Effector CD4-positive, alpha-beta T cell (primary cell): Measurements from ENCODE around the gene HPGDS.
"Not testable (repeated sequence)": the region's sequence is repeated elsewhere in the genome, so short reads cannot be mapped to it uniquely, and the experiment has no call there.

Experiments used
- DNase-seq: peaks from one replicate; pipeline ENCODE4 v3.0.0-alpha.2; 2020

The HPGDS gene

DNA sequence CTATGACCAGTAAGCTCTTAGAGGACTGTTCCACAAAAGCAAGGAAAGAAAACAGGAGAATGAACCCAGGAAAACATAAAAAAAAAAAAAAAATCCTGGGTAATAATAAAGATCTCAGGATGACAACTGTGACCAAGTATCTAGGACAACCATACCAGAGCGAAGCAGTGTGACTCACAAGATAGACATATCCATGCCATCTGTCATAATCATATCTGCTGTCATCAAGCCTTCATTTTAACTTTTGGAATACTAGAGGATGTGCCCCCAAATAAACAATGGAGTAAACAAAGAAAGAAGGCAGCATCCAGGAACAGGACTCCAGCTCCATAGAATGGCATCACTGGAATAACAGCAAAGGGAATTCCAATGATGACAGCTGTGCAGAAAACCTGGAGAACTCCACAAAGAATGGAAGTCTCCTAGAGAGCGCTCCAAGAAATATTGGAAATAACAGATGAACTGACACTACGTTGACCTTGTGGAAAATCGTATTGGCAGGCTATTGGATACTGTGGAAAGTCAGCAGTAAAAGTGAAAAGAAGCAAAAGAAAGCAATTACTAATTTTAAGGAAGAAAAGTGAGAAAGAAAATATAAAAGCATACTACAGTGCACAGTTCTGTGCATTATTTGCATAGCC is 35.3 kb downstream of the HPGDS start:
- DNase-seq = no peak

DNA sequence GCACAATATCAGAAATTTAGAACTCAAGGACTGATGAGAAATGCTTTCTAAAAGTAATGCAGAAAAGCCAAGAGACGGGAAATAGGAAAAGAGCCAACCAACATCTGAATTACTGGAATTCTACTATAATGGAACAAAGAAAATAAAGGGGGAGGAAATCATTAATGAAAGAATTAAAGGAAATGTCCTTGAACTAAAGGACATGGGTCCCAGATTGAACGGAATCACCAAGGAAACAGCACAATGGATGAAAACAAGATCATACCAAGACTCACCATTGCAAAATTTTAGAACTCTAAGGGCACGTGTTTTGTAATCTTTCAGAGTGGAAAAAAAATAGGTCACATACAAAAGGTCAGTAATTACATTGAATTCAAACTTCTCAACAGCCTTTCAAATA is 35.9 kb downstream of the HPGDS start:
- DNase-seq = no peak

DNA sequence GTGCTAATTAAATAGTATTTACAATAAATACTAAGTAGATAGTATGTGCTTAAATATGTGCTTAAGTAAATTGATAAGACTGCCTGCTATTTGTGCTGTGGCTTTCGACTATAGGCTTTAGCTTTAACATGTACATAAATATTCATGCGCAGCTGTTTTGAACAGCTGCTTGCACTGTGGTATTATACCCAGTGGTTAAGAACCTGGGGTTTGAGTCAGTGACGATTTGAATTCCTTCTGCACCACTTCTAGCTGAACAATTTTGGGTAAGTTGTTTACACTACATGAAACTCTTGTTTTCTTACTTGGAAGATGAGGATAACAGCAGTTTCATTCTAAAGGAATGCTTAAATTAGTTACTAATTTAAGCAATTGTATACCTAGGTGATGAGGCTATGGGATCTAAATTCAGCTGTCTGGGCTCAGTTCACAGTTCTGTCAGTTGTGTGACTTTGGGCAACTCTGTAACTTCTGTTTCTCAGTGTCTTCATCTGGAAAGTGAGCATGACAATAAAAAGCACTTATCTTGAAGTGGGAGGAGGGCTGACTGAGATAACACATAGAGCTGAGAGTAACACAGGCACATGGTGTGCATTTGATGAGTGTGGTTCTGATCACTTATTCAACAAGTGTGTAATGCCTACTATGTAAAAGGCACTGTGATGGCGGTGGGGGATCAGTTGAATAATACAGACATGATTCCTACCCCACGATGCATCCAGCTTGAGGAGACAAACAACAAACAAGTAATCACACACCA is 37.0 kb downstream of the HPGDS start:
- no peak for DNase-seq

DNA sequence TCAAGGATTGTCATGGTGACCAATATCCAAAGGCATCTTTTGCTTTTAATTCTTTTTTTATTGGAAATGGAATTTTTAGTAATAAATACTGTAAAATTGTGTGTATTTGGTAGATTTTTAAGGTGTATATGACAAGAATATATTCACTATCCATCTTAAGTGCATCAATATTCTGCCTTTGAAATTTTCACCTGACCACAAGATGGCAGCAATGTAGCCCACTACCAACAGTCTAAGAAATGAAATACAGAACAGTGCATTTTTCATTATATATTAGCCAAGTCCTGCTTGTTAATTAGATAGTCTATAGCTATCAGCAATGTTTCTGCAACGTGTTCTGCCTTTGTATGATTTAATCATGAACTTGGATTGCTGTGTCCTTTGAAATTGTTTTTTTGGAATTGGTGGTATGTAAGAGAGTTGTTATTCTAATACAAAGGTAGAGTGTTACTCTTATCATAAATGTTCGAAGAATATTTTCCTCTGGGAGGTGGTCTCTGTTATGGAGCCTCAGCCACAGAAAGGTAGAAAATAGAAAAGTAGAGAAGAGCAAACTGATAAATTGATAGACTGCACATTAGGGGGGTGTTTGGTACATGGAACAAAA is 38.2 kb downstream of the HPGDS start:
- no peak for DNase-seq

DNA sequence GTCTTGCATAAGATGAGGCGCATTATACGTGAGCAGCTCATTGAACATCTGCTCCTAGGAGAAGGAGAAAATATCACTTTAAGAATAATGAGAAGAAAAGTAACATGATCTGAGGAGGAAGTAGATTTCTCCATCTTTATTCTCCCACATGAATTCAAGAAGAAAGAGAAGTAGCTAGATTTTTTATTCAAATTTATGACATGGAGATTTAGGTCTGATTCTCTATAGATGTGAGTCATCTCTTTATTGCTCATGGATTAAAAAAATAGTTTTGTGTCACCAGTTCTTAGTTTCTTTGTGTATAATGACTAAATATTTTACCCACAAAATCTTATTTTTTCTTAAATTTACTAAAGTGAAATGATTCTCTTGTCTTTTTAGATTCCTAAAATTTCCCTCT is 40.4 kb downstream of the HPGDS start:
- DNase-seq = no peak

DNA sequence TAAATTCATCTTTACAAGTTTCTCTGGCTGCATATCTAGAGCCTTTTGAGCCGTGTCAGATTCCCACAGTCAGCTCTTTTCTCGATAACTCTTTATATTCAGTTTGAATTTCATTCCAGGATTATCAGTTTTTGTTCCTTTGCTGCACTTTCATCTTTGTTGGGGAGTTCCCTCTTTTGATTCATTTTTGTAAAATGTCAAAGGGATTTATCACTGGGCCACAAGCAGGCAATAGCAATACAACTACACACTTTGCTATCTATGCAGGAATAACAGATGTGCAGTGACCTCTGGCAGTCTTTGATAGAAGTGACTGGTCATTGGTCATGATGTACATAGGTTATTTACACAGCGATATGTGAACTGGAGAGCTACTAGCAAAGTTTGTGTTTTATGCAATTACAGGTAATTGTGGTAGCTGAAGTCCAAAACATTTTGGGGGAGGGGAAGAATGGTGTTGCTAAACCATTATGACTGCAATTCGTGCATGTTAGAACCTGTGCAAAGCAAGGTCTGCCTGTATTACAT is 43.8 kb downstream of the HPGDS start:
- no peak for DNase-seq

DNA sequence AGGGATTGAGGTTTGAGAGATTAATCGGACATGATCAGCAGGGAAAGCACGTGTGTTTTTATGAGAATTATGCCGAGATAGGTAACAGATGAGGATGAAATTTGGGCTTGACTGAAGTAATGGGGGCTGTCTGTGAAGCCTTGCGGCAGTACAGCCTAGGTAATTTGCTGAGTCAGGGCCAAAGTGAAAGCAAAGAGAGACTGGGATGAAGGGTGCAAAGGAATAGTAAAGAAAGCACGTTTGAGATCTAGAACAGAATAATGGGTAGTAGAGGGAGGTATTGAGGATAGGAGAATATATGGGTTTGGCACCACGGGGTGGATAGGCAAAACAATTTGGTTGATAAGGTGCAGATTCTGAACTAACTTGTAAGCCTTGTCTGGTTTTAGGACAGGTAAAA is 47.2 kb downstream of the HPGDS start:
- not testable (repeated sequence) for DNase-seq

DNA sequence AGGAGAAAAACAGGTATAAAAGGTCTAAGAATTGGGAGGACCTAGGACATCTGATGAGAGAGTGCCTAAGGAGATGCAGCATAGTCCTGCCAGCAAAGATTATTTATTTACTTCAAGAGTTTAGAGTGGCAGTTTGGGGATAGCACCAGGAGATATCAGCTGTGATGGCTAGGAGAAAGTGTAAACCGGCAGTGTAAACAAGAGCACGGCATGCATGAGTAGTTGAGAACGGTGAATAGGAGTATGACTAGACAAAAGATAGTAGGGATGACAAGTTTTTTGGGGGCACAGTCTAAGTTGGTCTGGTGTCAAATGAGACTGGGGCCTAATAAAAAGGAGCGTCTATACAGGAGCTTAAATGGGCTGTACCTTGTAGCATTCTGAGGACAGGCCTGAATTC is 48.7 kb downstream of the HPGDS start:
- not testable (repeated sequence) for DNase-seq

DNA sequence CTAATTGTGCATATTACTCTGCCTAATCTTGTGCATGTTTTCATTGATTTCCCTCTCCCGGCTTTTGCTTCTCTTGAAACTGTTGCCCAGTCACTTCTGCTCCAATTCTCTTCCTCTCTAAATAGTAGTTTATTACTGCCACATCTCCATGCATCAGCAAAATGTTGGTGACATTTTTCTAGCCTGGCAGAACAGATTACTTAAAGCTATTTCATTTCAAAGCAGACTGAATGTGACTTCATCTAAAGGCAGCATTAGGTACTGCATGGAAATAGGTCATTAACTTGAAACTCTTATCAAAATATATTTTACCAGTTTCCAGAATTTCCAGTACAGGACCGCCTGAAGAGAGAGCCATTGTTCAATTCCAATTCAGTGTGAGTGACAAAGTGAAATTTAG is 52.4 kb downstream of the HPGDS start:
- no peak for DNase-seq

DNA sequence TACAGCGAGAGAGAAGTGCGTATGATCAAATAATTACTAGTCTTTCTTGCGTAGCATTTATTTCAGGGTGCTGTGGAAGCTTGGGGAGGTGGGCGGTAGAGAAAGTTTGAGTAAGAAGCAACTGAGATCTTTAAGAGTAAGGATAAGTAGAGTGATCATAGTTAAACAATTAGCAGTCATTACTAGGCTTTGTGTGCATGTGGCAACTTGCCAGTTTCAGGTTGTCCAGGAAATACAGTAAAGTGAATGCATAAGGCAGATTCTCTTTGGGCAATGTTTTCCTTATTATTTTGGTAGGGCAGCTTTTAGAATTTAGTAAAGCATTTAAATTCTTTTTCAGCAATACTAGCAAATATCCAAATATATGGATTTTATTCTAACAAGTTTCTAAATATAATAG is 57.0 kb downstream of the HPGDS start:
- DNase-seq = no peak

DNA sequence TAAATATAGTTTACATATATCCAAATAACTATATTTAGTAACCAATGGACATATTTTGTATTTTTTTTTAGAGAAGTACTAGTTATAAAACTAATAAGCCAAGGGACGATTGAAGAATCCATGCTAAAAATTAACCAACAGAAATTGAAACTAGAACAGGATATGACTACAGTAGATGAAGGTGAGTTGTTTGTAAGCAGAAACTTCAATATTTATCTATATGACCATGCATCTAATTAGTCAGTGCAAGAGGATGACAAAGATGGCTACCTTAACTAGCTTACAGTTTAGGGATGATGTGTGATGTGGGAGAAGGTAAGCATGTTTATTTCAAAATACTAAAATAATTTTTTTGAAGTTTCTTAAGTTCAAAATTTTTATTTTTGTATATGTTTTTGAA is 57.7 kb downstream of the HPGDS start:
- DNase-seq = no peak

DNA sequence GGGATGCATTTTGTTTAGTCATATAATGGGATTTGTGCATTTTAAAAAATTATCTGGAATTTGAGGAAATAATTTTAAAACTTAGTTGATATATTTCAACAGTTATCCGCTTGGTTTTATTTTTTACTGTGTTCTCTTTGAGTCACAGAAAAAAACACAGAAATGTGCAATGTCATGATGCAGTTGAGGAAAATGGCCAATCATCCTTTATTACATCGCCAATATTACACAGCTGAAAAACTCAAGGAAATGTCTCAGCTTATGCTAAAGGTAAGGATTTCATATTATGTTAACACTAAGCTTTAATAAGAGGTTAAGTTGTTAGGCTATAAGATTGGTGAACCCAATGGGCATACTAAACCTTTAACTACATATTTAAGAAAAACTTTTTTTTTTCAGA is 63.9 kb downstream of the HPGDS start:
- no peak for DNase-seq

DNA sequence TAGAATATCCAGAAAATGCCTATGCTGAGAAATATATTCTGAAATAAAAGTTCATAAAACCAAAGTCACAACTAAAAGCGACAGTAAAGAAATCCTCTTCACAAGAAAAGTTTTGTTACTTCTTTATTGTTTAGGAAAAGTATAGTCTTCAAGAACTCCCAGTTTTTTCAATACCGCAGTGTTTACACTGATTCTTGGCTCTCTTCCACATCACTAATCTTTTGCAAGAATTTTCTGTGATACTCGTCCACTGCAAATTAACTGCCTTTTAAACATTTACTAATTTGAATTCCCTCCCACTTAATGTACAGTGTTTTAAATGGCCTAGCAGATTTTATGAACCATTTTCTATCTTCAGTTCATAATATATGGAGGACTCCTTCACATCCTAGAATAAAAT is 65.1 kb downstream of the HPGDS start:
- no peak for DNase-seq

DNA sequence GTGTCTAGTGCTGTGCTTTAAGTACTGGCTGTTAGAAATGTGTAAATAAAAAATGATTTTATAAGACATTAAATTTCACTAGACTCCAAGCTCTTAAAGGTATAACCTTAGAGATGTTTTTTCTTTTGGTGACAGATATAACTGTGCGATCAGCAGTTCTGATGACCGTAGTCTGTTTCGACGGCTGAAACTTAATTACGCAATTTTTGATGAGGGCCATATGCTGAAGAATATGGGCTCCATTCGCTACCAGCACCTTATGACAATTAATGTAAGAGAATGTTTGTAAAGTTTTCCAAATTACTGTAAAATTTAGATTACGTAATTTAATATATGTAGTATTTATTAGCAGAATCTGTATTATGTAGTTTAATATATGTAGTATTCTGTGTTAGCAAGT is 66.4 kb downstream of the HPGDS start:
- no peak for DNase-seq

DNA sequence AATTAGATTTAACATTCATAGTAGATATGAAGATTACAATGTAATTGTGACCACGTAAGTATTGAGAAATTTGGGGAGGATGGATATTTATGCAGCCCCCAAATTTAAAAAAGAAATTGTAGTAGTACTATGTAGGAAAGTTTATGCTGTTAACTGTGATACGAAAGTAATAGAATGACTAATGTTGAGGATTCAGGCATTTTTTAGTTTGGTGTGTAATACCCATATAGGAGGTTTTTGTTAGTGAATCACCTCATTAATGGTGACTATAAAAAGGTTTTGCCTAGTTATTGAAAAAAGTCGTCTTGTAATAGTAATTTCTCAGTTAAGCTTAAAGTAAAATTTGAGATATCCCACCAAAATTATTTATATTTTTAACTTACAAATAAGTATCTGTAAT is 67.7 kb downstream of the HPGDS start:
- DNase-seq = no peak

DNA sequence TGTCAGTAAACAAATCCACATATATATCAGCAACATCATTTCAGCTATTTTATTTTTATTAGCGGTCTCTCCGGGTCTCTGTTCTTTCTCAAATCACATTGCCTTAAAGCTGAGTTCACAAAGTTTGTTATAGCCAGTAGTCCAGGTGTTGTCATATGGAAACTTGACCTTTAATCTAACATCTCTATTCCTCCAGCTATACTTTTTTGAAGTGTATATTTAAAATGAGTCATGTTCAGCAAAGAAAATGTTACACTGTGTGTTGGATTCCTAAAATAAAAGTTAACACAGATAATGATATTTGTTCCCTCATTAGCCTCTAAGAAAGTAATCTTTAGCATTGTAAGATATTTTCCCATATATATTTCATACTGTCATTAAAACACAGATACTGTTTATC is 71.4 kb downstream of the HPGDS start:
- DNase-seq = no peak

DNA sequence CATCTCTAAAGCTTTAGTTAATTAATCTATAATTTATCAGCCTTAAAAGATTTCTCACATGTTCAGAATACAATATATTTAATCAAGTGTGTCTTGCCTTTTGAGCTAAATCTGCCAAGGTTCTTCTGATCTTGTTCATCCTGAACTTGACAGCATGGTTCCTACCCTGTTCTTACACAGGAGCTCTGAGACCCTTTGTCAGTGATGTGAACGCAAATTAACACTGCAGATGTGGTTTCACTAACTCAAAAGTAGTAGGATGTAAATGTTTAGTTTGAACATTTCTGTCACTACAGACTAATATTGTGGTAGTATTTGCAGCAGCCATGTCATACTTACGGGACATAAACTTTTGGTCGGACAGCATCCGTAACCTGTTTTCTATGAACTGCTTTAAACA is 75.6 kb downstream of the HPGDS start:
- no peak for DNase-seq

DNA sequence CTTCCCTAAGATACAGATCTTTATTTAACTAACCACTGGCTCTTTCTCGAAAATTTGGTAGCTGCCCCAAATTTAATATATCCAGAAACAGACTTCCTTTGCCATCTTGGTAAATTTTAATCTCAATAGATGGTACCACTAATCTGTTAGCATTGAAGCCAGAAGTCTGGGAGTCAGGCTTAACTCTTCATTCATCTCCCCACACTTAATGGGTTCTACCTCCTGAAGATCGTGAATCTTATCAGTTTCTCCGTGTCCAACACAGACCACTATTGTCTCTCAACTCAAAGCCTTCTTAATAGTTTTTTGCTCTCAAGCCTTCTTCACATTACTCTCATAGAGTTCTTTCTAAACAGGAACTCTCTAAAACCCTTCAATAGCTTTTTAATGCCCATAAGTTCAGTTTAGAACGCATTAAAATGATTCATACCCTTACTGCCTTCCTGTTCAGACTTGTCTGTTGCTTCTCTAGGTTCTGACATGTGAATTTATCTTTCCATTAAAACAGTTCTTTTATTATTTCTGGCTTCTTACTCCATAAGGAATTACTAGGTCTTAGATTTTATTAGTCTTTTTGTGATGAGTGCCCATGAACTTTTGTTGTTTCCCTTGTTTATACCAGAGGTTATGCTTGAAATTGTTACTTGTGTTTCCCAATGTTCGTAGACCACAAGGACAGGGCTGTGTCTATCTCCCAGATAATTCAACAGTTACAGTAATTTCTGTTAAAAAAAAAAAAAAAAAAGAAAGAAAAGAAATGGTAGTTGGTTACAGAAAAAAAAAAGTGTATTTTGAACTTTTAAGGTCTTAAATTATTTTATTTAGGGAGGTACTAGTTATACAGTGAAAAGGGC is 80.2 kb downstream of the HPGDS start:
- no peak for DNase-seq

DNA sequence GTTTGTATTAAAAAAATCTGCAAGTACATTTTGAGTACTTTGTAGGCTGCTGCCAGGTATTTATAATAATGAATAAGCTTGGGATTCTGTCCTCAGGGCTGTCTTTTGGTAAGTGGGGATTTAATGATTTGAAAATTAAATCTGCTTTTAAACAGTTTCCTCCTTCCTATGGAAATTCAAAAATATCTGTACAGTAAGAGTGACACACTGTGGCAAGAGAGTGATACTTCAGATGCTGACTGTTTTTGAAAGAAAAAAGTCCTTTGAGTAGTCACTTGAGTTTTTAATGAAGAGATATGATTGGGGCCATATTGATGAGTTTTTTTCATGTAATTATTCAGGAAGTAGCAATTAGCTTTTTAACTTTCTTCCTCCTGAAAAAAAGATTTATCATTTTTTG is 85.8 kb downstream of the HPGDS start:
- DNase-seq = no peak

DNA sequence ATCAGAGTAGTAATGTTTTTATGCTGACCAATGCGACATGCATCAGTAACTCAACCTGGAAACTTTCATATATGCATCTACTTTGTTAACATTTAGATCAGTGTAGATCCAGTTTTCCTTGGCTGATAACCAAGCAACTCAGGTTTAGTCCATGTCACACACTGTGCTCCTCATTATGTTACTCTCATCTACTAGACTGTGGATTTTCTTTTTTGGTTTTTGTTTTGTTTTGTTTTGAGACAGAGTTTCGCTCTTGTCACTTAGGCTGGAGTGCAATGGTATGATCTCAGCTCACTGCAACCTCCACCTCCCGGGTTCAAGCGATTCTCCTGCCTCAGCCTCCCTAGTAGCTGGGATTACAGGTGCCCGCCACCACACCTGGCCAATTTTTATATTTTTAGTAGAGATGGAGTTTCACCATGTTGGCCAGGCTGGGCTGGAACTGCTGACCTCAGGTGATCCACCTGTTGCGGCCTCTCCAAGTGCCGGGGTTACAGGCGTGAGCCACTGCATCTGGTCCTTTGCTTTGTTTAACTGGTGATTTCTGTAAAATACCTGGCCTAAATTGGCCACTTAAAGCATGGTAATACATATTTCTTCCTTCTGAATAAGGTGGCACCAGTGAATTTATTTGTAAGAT is 86.4 kb downstream of the HPGDS start:
- DNase-seq = no peak

DNA sequence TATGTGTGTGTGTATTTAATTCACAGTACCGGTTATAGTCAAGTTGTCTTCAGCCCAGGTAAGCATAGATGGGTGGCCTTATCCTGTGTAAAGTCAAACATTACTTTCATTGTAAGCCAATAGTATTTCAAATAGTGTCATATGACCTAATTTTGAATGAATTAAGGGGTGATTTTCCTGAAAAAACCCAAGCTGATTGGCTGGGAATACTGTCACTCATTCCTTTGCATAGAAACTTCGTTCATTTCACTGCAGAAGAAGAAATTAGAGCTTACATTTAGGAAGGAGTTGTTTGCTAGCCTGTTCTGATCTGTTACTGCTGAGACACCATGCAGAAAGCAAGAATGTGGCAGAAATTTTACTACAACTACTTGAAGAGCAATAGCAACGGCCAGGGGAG is 89.6 kb downstream of the HPGDS start:
- DNase-seq = no peak

DNA sequence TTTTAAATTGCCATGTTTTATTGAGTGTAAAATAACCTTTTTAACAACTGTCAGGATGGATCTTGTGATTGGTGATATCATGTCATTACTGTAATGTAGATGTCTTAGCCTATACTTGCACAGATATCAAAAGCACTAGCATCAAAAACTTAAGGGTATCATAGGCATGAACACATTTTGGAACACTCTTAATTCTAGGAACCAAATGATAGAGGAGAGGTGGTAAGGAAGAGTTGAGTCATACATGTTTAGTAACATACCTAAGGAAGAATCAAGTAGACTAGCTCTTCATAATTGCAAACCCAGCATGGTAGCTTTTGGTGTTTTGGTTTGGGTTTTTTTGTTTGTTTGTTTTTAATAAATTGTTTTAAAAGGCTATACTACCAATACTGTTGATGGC is 91.5 kb downstream of the HPGDS start:
- DNase-seq = no peak
